Small intestine (tissue), 7 donors: ENCODE data around the gene ASMTL. TPM values are rescaled to one million over a fixed set of nuclear protein-coding genes. Genes with fewer than 3 reads are reported as not detected.
A peak's percentile ranks its signal among the peaks of the same experiment; 100 is the strongest.
"Not testable (repeated sequence)": the region's sequence is repeated elsewhere in the genome, so short reads cannot be mapped to it uniquely, and the experiment has no call there.

Experiments used
- DNase-seq, 2 donors: peaks; one replicate each; pipeline versions ENCODE4 v3.0.0 to v3.0.0-alpha.2; 2013
- FAIRE-seq: peaks from 2 replicates; lab custom pipeline; 2012; peaks lifted over from hg19 to GRCh38; lab: Jason Lieb, UNC
- H3K27ac ChIP-seq, 3 donors: one replicate each; pipeline ENCODE4 v1.5.1; 2013; ENCODE audit warnings: low read length in 2 of 3, mild to moderate bottlenecking in 2 of 3, control low read depth in 1 of 3, inconsistent platforms in 1 of 3, low read depth in 1 of 3, moderate library complexity in 1 of 3
- H3K27me3 ChIP-seq, 3 donors: one replicate each; pipeline ENCODE4 v1.6.1; 2013; ENCODE audit warnings: low read length in 3 of 3, inconsistent platforms in 1 of 3; ENCODE audit not compliant: control insufficient read depth in 3 of 3, insufficient read depth in 3 of 3
- H3K36me3 ChIP-seq, 3 donors: one replicate each; pipeline ENCODE4 v1.6.1; 2013; ENCODE audit warnings: low read length in 3 of 3, inconsistent platforms in 1 of 3, low read depth in 1 of 3, mild to moderate bottlenecking in 1 of 3, moderate library complexity in 1 of 3; ENCODE audit not compliant: control insufficient read depth in 3 of 3, insufficient read depth in 2 of 3
- H3K4me1 ChIP-seq, 3 donors: one replicate each; pipeline ENCODE4 v1.6.1; 2013; ENCODE audit warnings: low read length in 2 of 3, inconsistent platforms in 1 of 3, low read depth in 1 of 3, mild to moderate bottlenecking in 1 of 3, moderate library complexity in 1 of 3; ENCODE audit not compliant: control insufficient read depth in 3 of 3, insufficient read depth in 2 of 3
- H3K4me3 ChIP-seq, 3 donors: one replicate each; pipeline ENCODE4 v1.5.1; 2013; ENCODE audit warnings: low read length in 3 of 3, control low read depth in 1 of 3, inconsistent platforms in 1 of 3, low read depth in 1 of 3, mild to moderate bottlenecking in 1 of 3, moderate library complexity in 1 of 3
- H3K9me3 ChIP-seq, 2 donors: one replicate each; pipeline ENCODE4 v1.6.1; 2013; ENCODE audit warnings: low read depth in 1 of 2, low read length in 1 of 2; ENCODE audit not compliant: control insufficient read depth in 2 of 2, insufficient read depth in 1 of 2
- WGBS, 3 donors: extraction: QIAGEN DNeasy Blood & Tissue Kit; methylation state at CpG; one replicate each; pipeline ENCODE4 v1.1.7; 2013; 5-methylcytosine and 5-hydroxymethylcytosine counted together
- polyA plus RNA-seq, 4 donors: library from polyadenylated mRNA; stranded (reverse) in 3 of 4; unstranded in 1 of 4; fragments of 200-250 nt in 3 of 4; fragments of 120-200 nt in 1 of 4; gene quantifications; one replicate each; pipeline versions ENCODE4 v1.2.1 to v1.2.3, GENCODE V29; 2013
- donor health status: healthy with polysubstance abuse.
- donor health status: control.
- donor health status: control.
- donor health status: Bipolar disorder and iron deficiency.
- donor health status: healthy.

The ASMTL gene
- polyA plus RNA-seq, 4 donors = 10.1 to 24.8 (median 17.3) TPM

- H3K4me1 ChIP-seq = peaks cover 0 to 3% (median 0%) of the 10 kb centered on the region in 3 donors
- no peak for DNase-seq
- no peaks in the 10 kb centered on the region for H3K36me3 ChIP-seq
- H3K27ac ChIP-seq = no peak overlapping the region
- H3K9me3 ChIP-seq = peaks cover 0 to 4% of the 10 kb centered on the region in 2 donors
- H3K4me3 ChIP-seq = no peak overlapping the region
- 48 to 81% (median 59%) methylated on average over 3 of the region's 3 CpGs for WGBS, 3 donors
- H3K27me3 ChIP-seq = no peaks in the 10 kb centered on the region
- no peak for FAIRE-seq
Observed at GRCh38 chrX:1477229-1477628, 24.5 kb upstream of the ASMTL start.

GRCh38 chrX:1476682-1477081, 24.0 kb upstream of the ASMTL start:
- no peak for FAIRE-seq
- Histone ChIP-seq H3K4me1 (peaks cover 0 to 3% (median 0%) of the 10 kb centered on the region in 3 donors), H3K9me3 (peaks cover 0 to 4% of the 10 kb centered on the region in 2 donors), H3K4me3 (no peak overlapping the region), H3K27me3 (peaks cover 0 to under 1% (median 0%) of the 10 kb centered on the region in 3 donors), H3K27ac (no peak overlapping the region), H3K36me3 (no peaks in the 10 kb centered on the region)
- 85 to 94% (median 94%) methylated on average over 5 of the region's 5 CpGs for WGBS, 3 donors
- DNase-seq = no peak

- H3K4me3 ChIP-seq = no peak overlapping the region
- H3K27me3 ChIP-seq = peaks cover 0 to 2% (median 0%) of the 10 kb centered on the region in 3 donors
- H3K27ac ChIP-seq = no peak overlapping the region
- DNase-seq (no peak), FAIRE-seq (no peak)
- WGBS, 3 donors = 88 to 98% (median 94%) methylated on average over 1 of the region's 1 CpG
- no peaks in the 10 kb centered on the region for H3K36me3 ChIP-seq
- H3K9me3 ChIP-seq = peaks cover 0 to 4% of the 10 kb centered on the region in 2 donors
- H3K4me1 ChIP-seq = no peaks in the 10 kb centered on the region
Observed at GRCh38 chrX:1475881-1476280, 23.2 kb upstream of the ASMTL start.

GRCh38 chrX:1475481-1475880, 22.8 kb upstream of the ASMTL start:
- DNase-seq (no peak), FAIRE-seq (no peak)
- Histone ChIP-seq H3K4me3 (no peak overlapping the region), H3K4me1 (no peaks in the 10 kb centered on the region), H3K27me3 (peaks cover 0 to 2% (median 0%) of the 10 kb centered on the region in 3 donors), H3K36me3 (no peaks in the 10 kb centered on the region), H3K27ac (no peak overlapping the region), H3K9me3 (peaks cover 0 to 4% of the 10 kb centered on the region in 2 donors)
- 92 to 94% (median 94%) methylated on average over 4 of the region's 4 CpGs for WGBS, 3 donors

- not testable (repeated sequence) for FAIRE-seq, H3K9me3 ChIP-seq, DNase-seq, H3K27ac ChIP-seq, H3K27me3 ChIP-seq, H3K4me1 ChIP-seq, H3K36me3 ChIP-seq, H3K4me3 ChIP-seq
- 62 to 75% (median 66%) methylated on average over 2 of the region's 2 CpGs for WGBS, 3 donors
Observed at GRCh38 chrX:1474593-1474992, 21.9 kb upstream of the ASMTL start.

- FAIRE-seq (no peak), DNase-seq (no peak)
- 92 to 97% (median 95%) methylated on average over 2 of the region's 2 CpGs for WGBS, 3 donors
- Histone ChIP-seq H3K4me1 (no peaks in the 10 kb centered on the region), H3K36me3 (no peaks in the 10 kb centered on the region), H3K27ac (no peak overlapping the region), H3K9me3 (no peaks in the 10 kb centered on the region), H3K27me3 (peaks cover 0 to 2% (median 0%) of the 10 kb centered on the region in 3 donors), H3K4me3 (no peak overlapping the region)
Observed at GRCh38 chrX:1472975-1473374, 20.3 kb upstream of the ASMTL start.

GRCh38 chrX:1468250-1468772, 15.6 kb upstream of the ASMTL start:
- Histone ChIP-seq H3K4me1 (peaks cover 0 to 2% (median 2%) of the 10 kb centered on the region in 3 donors), H3K27me3 (peaks cover 0 to 7% (median 2%) of the 10 kb centered on the region in 3 donors), H3K4me3 (no peak overlapping the region), H3K27ac (peak overlapping the region in 1 of 3 donors; percentile 88), H3K36me3 (no peaks in the 10 kb centered on the region), H3K9me3 (no peaks in the 10 kb centered on the region)
- DNase-seq = no peak
- no peak for FAIRE-seq
- 47 to 57% (median 55%) methylated on average over 20 of the region's 20 CpGs for WGBS, 3 donors

- peak overlapping the region in 1 of 3 donors; percentile 88 for H3K27ac ChIP-seq
- 18 to 33% (median 23%) methylated on average over 20 of the region's 20 CpGs for WGBS, 3 donors
- H3K4me1 ChIP-seq = peaks cover 0 to 2% (median 2%) of the 10 kb centered on the region in 3 donors
- DNase-seq (peak in 1 of 2 donors; percentile 49), FAIRE-seq (no peak)
- peaks cover 0 to 7% (median 2%) of the 10 kb centered on the region in 3 donors for H3K27me3 ChIP-seq
- H3K36me3 ChIP-seq = no peaks in the 10 kb centered on the region
- H3K9me3 ChIP-seq = no peaks in the 10 kb centered on the region
- H3K4me3 ChIP-seq = peak overlapping the region in 1 of 3 donors; percentile 14
Observed at GRCh38 chrX:1466971-1467561, 14.4 kb upstream of the ASMTL start.
